AG04450 (cell line): Measurements from ENCODE around the gene MEG3. TPM values are rescaled to one million over a fixed set of nuclear protein-coding genes. Genes with fewer than 3 reads are reported as not detected.

Source experiments
- CTCF ChIA-PET: fragments of 300-600, 350-600 bp; formaldehyde crosslinking; extraction: SDS; loops from one replicate; lab custom pipeline; 2022; ENCODE audit warnings: antibody characterized with exemption, inconsistent platforms; lab: Charles Lee
- POLR2A ChIA-PET: fragments of 350-600 bp; formaldehyde crosslinking; extraction: SDS; loops from one replicate; lab custom pipeline; 2021; ENCODE audit warnings: antibody characterized with exemption, inconsistent platforms; lab: Yijun Ruan, JAX
- DNase-seq: peaks from one replicate; pipeline ENCODE4 v3.0.0-alpha.2; 2011; ENCODE audit warnings: low read depth, low spot score
- H3K27ac ChIP-seq: one replicate; pipeline ENCODE4 v1.5.1; 2012; ENCODE audit warnings: low read depth, low read length, control low read depth
- H3K27me3 ChIP-seq: one replicate; pipeline ENCODE4 v1.6.0; 2012; ENCODE audit warnings: low read length; ENCODE audit not compliant: control insufficient read depth, insufficient read depth
- H3K4me3 ChIP-seq: 2 replicates; pipeline ENCODE4 v1.5.1; 2011; ENCODE audit warnings: mild to moderate bottlenecking, low read depth, low read length, control low read depth
- H3K9me3 ChIP-seq: 2 replicates; pipeline ENCODE4 v1.5.1; 2012; ENCODE audit warnings: low read length; ENCODE audit not compliant: control insufficient read depth, insufficient read depth
- polyA plus RNA-seq: library from polyadenylated mRNA; depleted of rRNA; stranded (reverse); fragments of >200 nt; gene quantifications from 2 replicates; pipeline ENCODE4 v1.2.3, GENCODE V29; 2011
- TF ChIP-seq, protein P1 (sequence below): IDR thresholded peaks from 2 replicates; pipeline ENCODE4 v1.5.1; 2011; ENCODE audit warnings: low read depth, low read length, control low read depth, inconsistent platforms

MEG3 gene
- polyA plus RNA-seq, 1 experiment, result 310 TPM

DNA sequence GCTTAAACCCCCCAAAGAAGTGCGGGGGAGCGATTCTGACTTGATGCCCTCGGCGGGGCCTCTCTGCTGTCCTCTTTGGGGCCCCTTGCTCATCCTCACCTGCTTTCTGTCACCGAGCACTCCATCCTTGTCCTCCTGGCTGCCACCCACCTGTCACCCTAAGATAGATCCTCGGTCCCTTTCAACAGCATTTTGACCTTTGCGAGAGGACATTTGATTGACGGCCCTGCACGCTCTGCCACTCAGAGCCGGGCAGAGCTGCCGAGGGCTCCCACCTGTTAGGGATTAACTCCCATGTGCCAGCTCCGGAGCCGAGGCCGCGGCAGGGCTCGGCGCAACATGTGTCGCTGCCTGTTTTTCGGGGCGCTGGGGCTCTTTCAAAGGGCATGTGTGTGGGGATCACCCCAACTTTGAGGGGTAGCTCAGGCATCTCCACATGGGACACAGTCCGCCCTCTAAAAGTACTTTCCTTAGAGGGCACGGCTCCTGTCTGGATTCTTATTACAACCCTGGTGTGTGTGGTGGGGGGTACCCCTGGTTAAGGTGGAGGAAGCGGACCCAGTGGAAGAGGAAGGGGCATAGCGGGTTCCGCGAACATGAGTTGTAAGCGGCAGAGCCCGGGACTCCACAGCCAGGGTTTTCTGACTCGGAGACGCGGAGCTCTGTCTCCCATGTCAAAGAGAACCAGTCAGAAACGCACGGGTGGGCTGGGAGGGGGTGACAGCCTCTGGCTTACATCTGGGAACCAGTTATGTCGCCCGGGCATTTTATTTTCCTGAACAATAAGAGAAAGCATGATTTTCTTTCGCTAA is 811 bp upstream of the MEG3 start:
- Histone ChIP-seq H3K9me3 (peaks cover 32% of the 10 kb centered on the region), H3K27me3 (no peaks in the 10 kb centered on the region), H3K27ac (peak overlapping the region; percentile 21), H3K4me3 (peak overlapping the region; percentile 86)
- CTCF ChIA-PET, result no interaction called here
- POLR2A ChIA-PET, result interaction anchor here (1.0 to 2.8 kb wide), 6 partner anchors 9 to 440 kb away, joined by 3 to 20 read pairs (median 6); no protein-coding TSS in a partner anchor
- no peak for DNase-seq
- TF ChIP-seq, protein P1, sequence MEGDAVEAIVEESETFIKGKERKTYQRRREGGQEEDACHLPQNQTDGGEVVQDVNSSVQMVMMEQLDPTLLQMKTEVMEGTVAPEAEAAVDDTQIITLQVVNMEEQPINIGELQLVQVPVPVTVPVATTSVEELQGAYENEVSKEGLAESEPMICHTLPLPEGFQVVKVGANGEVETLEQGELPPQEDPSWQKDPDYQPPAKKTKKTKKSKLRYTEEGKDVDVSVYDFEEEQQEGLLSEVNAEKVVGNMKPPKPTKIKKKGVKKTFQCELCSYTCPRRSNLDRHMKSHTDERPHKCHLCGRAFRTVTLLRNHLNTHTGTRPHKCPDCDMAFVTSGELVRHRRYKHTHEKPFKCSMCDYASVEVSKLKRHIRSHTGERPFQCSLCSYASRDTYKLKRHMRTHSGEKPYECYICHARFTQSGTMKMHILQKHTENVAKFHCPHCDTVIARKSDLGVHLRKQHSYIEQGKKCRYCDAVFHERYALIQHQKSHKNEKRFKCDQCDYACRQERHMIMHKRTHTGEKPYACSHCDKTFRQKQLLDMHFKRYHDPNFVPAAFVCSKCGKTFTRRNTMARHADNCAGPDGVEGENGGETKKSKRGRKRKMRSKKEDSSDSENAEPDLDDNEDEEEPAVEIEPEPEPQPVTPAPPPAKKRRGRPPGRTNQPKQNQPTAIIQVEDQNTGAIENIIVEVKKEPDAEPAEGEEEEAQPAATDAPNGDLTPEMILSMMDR, result no peak

DNA sequence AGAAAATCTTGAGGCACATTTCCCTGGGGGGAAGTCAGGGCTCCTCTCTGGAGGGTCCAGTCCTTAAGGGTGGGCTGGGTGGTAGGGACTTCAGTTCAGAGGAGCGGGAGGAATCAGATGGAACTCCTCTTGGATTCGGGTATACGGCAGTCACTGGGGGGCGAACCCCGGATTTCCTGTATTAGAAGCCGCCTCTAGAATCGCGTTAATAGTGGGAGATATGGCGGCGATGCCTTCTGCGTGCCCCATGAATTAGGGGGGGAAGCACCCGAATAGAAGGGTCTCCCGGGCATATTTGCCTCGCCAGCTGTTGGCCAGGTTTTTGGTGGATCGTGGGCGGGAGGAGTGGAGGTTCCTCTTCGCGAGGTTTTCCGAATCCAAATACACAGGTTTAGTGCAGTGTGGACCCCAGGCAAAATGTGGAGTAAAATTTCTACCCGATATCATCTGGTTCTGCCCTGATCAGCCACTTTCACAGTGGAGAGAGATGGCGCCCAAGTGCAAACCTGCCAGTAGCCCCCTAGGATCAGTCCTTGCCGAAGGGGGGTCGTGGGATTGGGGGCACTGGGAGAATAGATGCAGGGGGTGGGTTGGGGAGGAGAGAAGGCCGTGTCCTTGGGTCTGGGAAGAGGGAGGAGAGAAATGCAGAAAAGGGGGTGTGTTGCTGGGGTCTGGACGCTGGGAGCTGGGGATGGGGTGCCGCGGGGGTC is 628 bp downstream of the MEG3 start:
- peaks cover 32% of the 10 kb centered on the region for H3K9me3 ChIP-seq
- no peaks in the 10 kb centered on the region for H3K27me3 ChIP-seq
- no peak for DNase-seq
- ChIA-PET CTCF (no interaction called here), POLR2A (interaction anchor here (0.6 to 2.8 kb wide), 12 partner anchors 11 to 441 kb away, joined by 3 to 20 read pairs (median 4); no protein-coding TSS in a partner anchor)
- TF ChIP-seq, protein P1, result no peak
- peak overlapping the region; percentile 86 for H3K4me3 ChIP-seq
- H3K27ac ChIP-seq, result peak overlapping the region; percentile 85

DNA sequence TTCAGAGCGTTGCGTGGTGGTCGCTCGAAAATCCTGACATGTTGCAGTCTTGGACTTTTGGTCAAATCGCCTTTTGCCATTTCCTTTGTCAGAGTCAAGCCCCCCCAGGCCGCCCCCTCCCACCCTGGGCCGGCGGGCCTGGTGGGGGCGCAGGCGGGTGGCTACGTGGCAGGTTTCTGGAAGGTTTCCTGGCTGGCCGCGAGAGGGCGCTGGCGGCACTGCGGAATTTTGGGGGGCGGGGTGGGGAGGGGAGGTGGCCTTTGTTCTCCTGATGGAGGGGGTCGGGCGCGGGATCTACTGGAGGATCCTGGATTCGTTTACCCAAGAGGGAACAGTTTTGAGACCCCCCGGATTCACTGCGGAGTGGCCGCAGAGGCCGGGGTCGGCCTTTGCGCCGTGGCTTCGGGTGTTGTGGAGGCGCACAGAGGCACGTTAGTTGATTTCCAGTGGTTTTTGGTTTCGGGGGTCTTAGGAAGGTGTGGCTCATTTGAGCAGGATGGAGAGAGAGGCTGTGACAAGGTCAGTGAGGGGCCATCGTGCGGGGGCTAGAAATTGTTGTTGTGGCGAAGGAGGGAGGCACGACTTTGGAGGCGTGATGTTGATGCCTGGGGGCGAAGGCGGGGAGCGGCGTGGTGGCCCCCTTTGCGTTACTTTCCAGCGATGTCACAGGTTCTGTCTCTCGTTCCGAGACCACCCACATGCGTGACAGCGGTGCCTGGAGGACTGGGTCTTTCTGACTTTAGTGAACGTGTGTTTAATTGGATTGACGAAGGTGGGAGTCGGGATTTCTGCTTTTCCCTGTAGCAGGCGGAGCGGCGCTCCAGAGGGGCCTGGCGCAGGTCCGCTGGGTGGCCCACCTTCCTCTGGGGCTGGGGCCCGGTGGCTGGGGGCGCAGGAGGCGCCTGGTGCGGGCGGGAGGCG is 1.4 kb downstream of the MEG3 start:
- Histone ChIP-seq H3K27me3 (no peaks in the 10 kb centered on the region), H3K4me3 (peak overlapping the region; percentile 86), H3K9me3 (peaks cover 32% of the 10 kb centered on the region), H3K27ac (peak overlapping the region; percentile 85)
- TF ChIP-seq, protein P1, result peak; percentile 53
- DNase-seq, result no peak
- POLR2A ChIA-PET, result interaction anchor here (1.0 kb wide), 1 partner anchor 162 kb away, joined by 3 read pairs; no protein-coding TSS in a partner anchor
- CTCF ChIA-PET, result interaction anchor here (0.7 to 1.7 kb wide), 2 partner anchors 12 to 17 kb away, joined by 3 to 7 read pairs; no protein-coding TSS in a partner anchor

DNA sequence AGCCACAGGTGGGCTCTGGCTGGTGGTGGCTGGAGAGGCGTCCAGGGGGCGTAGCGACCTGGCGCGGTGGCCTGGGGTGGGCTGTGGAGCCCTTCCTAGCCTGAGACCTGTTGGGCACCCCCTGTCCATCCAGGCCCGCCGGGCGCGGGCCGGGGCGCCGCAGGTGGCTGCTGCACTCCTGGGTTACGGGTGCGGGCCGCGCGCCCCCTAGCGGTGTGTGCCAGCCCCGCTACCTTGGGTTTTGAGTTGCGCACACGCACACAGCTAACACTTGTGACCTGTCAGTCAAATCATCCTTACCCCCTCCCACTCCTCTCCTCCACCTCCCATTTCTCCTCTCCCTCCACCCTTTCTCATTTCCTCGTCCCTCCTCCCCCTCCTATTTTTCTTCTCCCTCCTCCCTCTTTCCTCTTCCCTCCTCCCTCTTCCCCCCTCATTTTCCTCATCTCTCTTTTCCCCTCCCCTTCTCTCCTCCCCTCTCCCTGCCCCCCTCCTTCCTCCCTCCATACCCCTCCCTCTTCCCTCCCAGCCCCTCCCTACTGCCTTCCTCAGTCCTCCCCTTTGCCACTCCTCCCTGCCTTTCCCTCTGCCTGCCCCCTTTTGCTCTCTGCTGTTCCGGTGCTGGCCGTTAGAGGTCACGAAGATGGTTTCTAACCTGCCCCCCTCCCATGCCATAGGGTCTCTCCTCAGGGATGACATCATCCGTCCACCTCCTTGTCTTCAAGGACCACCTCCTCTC is 2.3 kb downstream of the MEG3 start:
- Histone ChIP-seq H3K27me3 (no peaks in the 10 kb centered on the region), H3K9me3 (peaks cover 32% of the 10 kb centered on the region), H3K4me3 (peak overlapping the region; percentile 86), H3K27ac (no peak overlapping the region)
- ChIA-PET CTCF (interaction anchor here (0.7 to 1.7 kb wide), 3 partner anchors 11 to 16 kb away, joined by 3 to 7 read pairs (median 3); no protein-coding TSS in a partner anchor), POLR2A (interaction anchor here (1.0 kb wide), 1 partner anchor 163 kb away, joined by 3 read pairs; no protein-coding TSS in a partner anchor)
- TF ChIP-seq, protein P1, result peak; percentile 67
- DNase-seq, result peak; percentile 46
